Measurements from ENCODE around the gene ZNF282. TPM values are rescaled to one million over a fixed set of nuclear protein-coding genes. Genes with fewer than 3 reads are reported as not detected.
A peak's percentile ranks its signal among the peaks of the same experiment; 100 is the strongest.

Gene ZNF282
- total and polyA plus RNA-seq, 9 of the 15 experiments (the other 6 are each of a cell fraction or from before 2014, with no cell fraction given), result 0.76 to 58.6 (median 17.4) TPM

DNA sequence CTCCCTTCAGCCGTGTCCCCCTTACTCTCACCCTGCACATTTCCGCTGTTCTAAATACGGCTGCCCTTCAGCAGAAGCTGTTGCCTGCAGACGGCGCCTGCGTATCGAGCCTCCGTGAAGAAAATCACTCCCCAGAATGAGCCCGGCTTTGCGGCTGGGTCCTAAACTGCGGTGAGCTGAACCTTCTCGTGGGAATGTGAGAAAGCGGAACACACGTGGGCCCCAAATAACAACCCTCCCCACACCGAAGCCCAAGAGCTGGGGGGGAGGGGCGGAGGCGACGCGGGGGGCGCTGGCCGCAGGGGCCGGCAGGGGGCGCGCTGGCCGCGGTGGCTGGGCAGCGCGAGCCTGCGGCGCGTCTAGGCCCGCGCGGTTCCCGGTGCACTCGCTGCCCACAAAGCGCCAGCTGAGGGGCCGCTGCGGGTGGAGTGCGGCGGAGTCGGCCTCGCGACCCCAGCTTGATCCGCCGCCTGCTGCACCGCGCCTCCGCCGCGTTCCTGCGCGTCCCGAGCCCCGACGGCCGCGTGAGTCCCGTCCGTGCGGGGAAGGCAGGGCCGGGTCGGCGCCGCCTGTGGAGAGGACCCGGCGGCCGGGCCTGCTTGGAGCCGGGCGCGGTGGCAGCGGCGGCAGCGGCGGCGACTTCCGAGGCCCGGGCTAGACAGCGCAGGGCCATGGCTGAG lies 48.1 kb upstream of the ZNF282 start, which contains the start of gene ZNF398 (continued):
- TF ChIP-seq FOXP1 (CRISPR knock-in tag; IDR thresholded peaks at IDR 0.05) (peak; percentile 11; the same call in 1 of the 2 replicates), CBFA2T3 (IDR thresholded peaks at IDR 0.05) (no peak; the same call in 1 of the 2 replicates), LARP7 (IDR thresholded peaks at IDR 0.05) (no peak), ZFPM2 (CRISPR knock-in tag; IDR thresholded peaks at IDR 0.05) (peak; percentile 63; the same call in 1 of the 2 replicates), U2AF1 (optimal IDR thresholded peaks at IDR 0.05; ENCODE audit: low read depth, low read length) (no peak), E2F3 (CRISPR knock-in tag; IDR thresholded peaks at IDR 0.05) (no peak), ZNF212 (CRISPR knock-in tag; IDR thresholded peaks at IDR 0.05) (no peak), PPARD (CRISPR knock-in tag; IDR thresholded peaks at IDR 0.05) (no peak), ZNF263 (CRISPR knock-in tag; IDR thresholded peaks at IDR 0.05; ENCODE audit: borderline replicate concordance) (peak; percentile 59; the same call in 1 of the 2 replicates)
- TF ChIP-seq, protein P1, sequence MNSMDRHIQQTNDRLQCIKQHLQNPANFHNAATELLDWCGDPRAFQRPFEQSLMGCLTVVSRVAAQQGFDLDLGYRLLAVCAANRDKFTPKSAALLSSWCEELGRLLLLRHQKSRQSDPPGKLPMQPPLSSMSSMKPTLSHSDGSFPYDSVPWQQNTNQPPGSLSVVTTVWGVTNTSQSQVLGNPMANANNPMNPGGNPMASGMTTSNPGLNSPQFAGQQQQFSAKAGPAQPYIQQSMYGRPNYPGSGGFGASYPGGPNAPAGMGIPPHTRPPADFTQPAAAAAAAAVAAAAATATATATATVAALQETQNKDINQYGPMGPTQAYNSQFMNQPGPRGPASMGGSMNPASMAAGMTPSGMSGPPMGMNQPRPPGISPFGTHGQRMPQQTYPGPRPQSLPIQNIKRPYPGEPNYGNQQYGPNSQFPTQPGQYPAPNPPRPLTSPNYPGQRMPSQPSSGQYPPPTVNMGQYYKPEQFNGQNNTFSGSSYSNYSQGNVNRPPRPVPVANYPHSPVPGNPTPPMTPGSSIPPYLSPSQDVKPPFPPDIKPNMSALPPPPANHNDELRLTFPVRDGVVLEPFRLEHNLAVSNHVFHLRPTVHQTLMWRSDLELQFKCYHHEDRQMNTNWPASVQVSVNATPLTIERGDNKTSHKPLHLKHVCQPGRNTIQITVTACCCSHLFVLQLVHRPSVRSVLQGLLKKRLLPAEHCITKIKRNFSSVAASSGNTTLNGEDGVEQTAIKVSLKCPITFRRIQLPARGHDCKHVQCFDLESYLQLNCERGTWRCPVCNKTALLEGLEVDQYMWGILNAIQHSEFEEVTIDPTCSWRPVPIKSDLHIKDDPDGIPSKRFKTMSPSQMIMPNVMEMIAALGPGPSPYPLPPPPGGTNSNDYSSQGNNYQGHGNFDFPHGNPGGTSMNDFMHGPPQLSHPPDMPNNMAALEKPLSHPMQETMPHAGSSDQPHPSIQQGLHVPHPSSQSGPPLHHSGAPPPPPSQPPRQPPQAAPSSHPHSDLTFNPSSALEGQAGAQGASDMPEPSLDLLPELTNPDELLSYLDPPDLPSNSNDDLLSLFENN (IDR thresholded peaks at IDR 0.05; ENCODE audit: low read depth in 2 of 2, low read length in 2 of 2), result peak in 1 of 2 experiments; percentile 23; a peak in 1 of 4 replicates
- TF ChIP-seq, protein P2, sequence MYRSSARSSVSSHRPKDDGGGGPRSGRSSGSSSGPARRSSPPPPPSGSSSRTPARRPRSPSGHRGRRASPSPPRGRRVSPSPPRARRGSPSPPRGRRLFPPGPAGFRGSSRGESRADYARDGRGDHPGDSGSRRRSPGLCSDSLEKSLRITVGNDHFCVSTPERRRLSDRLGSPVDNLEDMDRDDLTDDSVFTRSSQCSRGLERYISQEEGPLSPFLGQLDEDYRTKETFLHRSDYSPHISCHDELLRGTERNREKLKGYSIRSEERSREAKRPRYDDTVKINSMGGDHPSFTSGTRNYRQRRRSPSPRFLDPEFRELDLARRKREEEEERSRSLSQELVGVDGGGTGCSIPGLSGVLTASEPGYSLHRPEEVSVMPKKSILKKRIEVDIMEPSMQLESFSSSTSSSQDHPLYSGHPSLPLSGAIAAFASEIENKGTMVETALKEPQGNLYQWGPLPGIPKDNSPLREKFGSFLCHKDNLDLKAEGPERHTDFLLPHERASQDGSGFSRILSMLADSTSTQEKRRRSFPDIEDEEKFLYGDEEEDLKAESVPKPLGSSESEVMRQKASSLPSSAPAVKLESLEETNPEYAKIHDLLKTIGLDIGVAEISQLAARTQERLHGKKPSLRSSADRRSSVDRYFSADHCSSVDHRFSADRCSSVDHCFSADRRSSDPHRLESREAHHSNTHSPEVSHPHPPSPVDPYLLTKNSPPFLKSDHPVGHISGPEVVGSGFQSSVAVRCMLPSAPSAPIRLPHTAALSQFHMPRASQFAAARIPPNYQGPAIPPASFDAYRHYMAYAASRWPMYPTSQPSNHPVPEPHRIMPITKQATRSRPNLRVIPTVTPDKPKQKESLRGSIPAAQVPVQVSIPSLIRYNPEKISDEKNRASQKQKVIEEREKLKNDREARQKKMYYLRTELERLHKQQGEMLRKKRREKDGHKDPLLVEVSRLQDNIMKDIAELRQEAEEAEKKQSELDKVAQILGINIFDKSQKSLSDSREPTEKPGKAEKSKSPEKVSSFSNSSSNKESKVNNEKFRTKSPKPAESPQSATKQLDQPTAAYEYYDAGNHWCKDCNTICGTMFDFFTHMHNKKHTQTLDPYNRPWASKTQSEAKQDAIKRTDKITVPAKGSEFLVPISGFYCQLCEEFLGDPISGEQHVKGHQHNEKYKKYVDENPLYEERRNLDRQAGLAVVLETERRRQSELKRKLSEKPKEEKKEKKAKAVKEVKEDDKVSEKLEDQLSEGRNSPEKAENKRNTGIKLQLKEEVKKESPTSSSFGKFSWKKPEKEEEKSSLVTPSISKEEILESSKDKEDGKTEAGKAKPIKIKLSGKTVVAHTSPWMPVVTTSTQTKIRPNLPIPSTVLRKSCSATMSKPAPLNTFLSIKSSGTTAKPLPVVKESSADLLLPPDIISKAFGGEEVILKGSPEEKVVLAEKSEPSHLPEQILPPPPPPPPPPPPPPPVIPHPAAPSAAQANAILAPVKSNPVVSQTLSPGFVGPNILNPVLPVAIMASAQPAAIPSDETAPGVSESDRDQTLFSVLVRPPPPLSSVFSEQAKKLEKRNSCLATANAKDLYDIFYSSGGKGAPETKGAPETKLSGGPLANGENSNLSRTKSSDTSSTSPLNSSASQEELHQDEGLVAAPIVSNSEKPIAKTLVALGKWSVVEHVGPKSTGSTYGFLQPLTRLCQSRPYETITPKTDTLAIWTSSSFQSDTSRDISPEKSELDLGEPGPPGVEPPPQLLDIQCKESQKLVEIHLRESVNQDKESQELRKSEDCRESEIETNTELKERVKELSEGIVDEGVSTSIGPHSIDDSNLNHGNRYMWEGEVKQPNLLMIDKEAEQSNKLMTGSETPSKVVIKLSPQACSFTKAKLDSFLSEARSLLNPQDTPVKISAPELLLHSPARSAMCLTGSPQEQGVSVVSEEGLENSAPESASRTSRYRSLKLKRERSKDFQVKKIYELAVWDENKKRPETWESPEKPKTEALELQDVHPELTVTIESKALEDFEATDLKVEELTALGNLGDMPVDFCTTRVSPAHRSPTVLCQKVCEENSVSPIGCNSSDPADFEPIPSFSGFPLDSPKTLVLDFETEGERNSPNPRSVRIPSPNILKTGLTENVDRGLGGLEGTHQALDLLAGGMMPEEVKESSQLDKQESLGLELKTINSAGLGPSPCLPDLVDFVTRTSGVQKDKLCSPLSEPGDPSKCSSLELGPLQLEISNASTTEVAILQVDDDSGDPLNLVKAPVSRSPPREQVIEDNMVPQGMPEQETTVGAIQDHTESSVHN (IDR thresholded peaks at IDR 0.05; ENCODE audit: borderline replicate concordance in 1 of 2, low read depth in 1 of 2), result no peak
- TF ChIP-seq, protein P3, sequence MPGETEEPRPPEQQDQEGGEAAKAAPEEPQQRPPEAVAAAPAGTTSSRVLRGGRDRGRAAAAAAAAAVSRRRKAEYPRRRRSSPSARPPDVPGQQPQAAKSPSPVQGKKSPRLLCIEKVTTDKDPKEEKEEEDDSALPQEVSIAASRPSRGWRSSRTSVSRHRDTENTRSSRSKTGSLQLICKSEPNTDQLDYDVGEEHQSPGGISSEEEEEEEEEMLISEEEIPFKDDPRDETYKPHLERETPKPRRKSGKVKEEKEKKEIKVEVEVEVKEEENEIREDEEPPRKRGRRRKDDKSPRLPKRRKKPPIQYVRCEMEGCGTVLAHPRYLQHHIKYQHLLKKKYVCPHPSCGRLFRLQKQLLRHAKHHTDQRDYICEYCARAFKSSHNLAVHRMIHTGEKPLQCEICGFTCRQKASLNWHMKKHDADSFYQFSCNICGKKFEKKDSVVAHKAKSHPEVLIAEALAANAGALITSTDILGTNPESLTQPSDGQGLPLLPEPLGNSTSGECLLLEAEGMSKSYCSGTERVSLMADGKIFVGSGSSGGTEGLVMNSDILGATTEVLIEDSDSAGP (CRISPR knock-in tag; IDR thresholded peaks at IDR 0.05), result no peak
